Panc1 (cell line): Measurements from ENCODE around the gene GPRC5C. TPM values are rescaled to one million over a fixed set of nuclear protein-coding genes. Genes with fewer than 3 reads are reported as not detected.

Experiments
- ATAC-seq: fragments of 200-7000 bp; cut with Tn5 transposase; 2 replicates; pipeline ENCODE4 v1.9.1; 2020; ENCODE audit warnings: mild to moderate bottlenecking, moderate library complexity
- BruUV-seq: library from RNA; stranded (reverse); fragments of 400-500 nt; replicated peaks from 2 replicates; lab custom pipeline; 2021; lab: Mats Ljungman, UMichigan
- CTCF ChIA-PET: fragments of 300-600 bp; sonication (Branson Sonifier 250); formaldehyde crosslinking; loops from one replicate; lab custom pipeline; 2022; ENCODE audit warnings: antibody characterized with exemption; lab: Charles Lee
- POLR2A ChIA-PET: fragments of 300-600 bp; sonication (Branson Sonifier 250); formaldehyde crosslinking; loops from one replicate; lab custom pipeline; 2022; ENCODE audit warnings: antibody characterized with exemption; lab: Charles Lee
- DNase-seq: peaks from one replicate; pipeline ENCODE4 v3.0.0-alpha.2; 2010; ENCODE audit warnings: low read depth, low spot score
- H3K27ac ChIP-seq: 2 replicates; pipeline ENCODE4 v1.5.1; 2011; ENCODE audit warnings: mild to moderate bottlenecking, low read length, inconsistent platforms
- H3K27me3 ChIP-seq: fragments of 200-500 bp; sonication (Bioruptor generic); 2 replicates; pipeline ENCODE4 v1.6.0; 2014; ENCODE audit warnings: low read length, inconsistent platforms; ENCODE audit not compliant: control insufficient read depth, insufficient read depth
- H3K36me3 ChIP-seq: fragments of 200-500 bp; sonication (Bioruptor generic); 2 replicates; pipeline ENCODE4 v1.5.1; 2014; ENCODE audit warnings: inconsistent platforms, mild to moderate bottlenecking, low read length, moderate library complexity; ENCODE audit not compliant: control insufficient read depth, insufficient read depth
- H3K4me1 ChIP-seq: 2 replicates; pipeline ENCODE4 v1.5.1; 2011; ENCODE audit warnings: inconsistent platforms, mild to moderate bottlenecking, low read length, moderate library complexity; ENCODE audit not compliant: control insufficient read depth, insufficient read depth
- H3K4me3 ChIP-seq, 2 experiments: 2 replicates each; pipeline ENCODE4 v1.5.1; 2011 to 2012; ENCODE audit warnings: low read depth in 2 of 2, low read length in 2 of 2, mild to moderate bottlenecking in 2 of 2, inconsistent platforms in 1 of 2, moderate library complexity in 1 of 2
- H3K9me3 ChIP-seq: fragments of 200-500 bp; sonication (Bioruptor generic); 2 replicates; pipeline ENCODE4 v1.5.1; 2014; ENCODE audit warnings: low read depth, mild to moderate bottlenecking, inconsistent platforms, low read length, moderate library complexity; ENCODE audit not compliant: control insufficient read depth, insufficient read depth
- POLR2AphosphoS5 ChIP-seq: IDR thresholded peaks from 2 replicates; pipeline ENCODE4 v1.6.1; 2012; ENCODE audit warnings: mild to moderate bottlenecking, low read depth, low read length, moderate library complexity
- SIN3A ChIP-seq: IDR thresholded peaks from 2 replicates; pipeline ENCODE4 v1.6.1; 2012; ENCODE audit warnings: low read depth, mild to moderate bottlenecking, low read length, moderate library complexity, borderline replicate concordance; ENCODE audit not compliant: insufficient read depth
- TCF7L2 ChIP-seq: IDR thresholded peaks from 2 replicates; pipeline ENCODE4 v1.6.1; 2011; ENCODE audit warnings: mild to moderate bottlenecking, low read depth, low read length, inconsistent platforms
- in situ Hi-C: cut with HindIII; loops from 2 replicates; pipeline ENCODE4 v1.10.0; 2016; ENCODE audit warnings: low sequenced_read_pairs, low pct_unique_long_range_greater_than_20kb
- intact Hi-C: fragments of 100-400 bp; cut with micrococcal nuclease; formaldehyde crosslinking; loops from one replicate; pipeline ENCODE4 v1.10.0; 2022; ENCODE audit not compliant: unreplicated experiment
- total RNA-seq: library from RNA; stranded (reverse); gene quantifications from one replicate; pipeline ENCODE4 v1.2.1, GENCODE V29; 2021; ENCODE audit not compliant: unreplicated experiment
- TF ChIP-seq, protein P1 (sequence below): fragments of 450-650 bp; IDR thresholded peaks from 2 replicates; pipeline ENCODE4 v1.5.1; 2017; ENCODE audit warnings: mild to moderate bottlenecking
- TF ChIP-seq, protein P2 (sequence below), 2 experiments: IDR thresholded peaks; 2 replicates each; pipeline ENCODE4 v1.6.1; 2011 to 2012; ENCODE audit warnings: low read depth in 2 of 2, control low read depth in 1 of 2, low read length in 1 of 2, mild to moderate bottlenecking in 1 of 2, moderate library complexity in 1 of 2; ENCODE audit not compliant: insufficient read depth in 1 of 2

GPRC5C gene
- total RNA-seq, 1 experiment from 2014 or later: 57.1 TPM

DNA sequence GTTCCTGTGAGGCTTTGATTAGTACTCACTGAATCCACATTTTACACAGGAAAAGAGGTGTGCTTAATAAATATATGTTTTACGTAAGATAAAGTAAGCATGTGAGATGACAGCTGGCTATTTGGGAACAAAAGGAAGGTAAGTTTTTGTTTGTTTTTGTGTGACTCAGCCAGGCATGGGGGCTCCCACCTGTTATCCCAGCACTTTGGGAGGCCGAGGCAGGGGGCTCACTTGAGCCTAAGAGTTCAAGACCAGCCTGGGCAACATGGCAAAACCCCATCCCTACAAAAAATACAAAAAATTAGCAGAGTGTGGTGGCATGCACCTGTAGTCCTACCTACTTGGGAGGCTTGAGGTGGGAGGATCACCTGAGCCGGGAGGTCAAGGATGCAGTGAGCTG, 46.7 kb upstream of the GPRC5C start:
- no TSS peak for BruUV-seq
- POLR2A ChIA-PET: no interaction called here
- no peak overlapping the region for H3K4me3 ChIP-seq
- H3K9me3 ChIP-seq: no peaks in the 10 kb centered on the region
- TF ChIP-seq, protein P1, sequence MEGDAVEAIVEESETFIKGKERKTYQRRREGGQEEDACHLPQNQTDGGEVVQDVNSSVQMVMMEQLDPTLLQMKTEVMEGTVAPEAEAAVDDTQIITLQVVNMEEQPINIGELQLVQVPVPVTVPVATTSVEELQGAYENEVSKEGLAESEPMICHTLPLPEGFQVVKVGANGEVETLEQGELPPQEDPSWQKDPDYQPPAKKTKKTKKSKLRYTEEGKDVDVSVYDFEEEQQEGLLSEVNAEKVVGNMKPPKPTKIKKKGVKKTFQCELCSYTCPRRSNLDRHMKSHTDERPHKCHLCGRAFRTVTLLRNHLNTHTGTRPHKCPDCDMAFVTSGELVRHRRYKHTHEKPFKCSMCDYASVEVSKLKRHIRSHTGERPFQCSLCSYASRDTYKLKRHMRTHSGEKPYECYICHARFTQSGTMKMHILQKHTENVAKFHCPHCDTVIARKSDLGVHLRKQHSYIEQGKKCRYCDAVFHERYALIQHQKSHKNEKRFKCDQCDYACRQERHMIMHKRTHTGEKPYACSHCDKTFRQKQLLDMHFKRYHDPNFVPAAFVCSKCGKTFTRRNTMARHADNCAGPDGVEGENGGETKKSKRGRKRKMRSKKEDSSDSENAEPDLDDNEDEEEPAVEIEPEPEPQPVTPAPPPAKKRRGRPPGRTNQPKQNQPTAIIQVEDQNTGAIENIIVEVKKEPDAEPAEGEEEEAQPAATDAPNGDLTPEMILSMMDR: no peak
- TF ChIP-seq, protein P2, sequence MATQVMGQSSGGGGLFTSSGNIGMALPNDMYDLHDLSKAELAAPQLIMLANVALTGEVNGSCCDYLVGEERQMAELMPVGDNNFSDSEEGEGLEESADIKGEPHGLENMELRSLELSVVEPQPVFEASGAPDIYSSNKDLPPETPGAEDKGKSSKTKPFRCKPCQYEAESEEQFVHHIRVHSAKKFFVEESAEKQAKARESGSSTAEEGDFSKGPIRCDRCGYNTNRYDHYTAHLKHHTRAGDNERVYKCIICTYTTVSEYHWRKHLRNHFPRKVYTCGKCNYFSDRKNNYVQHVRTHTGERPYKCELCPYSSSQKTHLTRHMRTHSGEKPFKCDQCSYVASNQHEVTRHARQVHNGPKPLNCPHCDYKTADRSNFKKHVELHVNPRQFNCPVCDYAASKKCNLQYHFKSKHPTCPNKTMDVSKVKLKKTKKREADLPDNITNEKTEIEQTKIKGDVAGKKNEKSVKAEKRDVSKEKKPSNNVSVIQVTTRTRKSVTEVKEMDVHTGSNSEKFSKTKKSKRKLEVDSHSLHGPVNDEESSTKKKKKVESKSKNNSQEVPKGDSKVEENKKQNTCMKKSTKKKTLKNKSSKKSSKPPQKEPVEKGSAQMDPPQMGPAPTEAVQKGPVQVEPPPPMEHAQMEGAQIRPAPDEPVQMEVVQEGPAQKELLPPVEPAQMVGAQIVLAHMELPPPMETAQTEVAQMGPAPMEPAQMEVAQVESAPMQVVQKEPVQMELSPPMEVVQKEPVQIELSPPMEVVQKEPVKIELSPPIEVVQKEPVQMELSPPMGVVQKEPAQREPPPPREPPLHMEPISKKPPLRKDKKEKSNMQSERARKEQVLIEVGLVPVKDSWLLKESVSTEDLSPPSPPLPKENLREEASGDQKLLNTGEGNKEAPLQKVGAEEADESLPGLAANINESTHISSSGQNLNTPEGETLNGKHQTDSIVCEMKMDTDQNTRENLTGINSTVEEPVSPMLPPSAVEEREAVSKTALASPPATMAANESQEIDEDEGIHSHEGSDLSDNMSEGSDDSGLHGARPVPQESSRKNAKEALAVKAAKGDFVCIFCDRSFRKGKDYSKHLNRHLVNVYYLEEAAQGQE (IDR thresholded peaks at IDR 0.05; ENCODE audit: insufficient read depth in 1 of 2, low read depth in 2 of 2, low read length in 1 of 2): no peak
- no peak for TF ChIP-seq POLR2AphosphoS5
- TF ChIP-seq TCF7L2: no peak
- no peak for TF ChIP-seq SIN3A
- CTCF ChIA-PET: no interaction called here
- intact Hi-C loops: no loop called here
- in situ Hi-C loops: no loop called here
- peaks cover 2% of the 10 kb centered on the region; the same call in 1 of the 2 replicates for H3K4me1 ChIP-seq
- no peaks in the 10 kb centered on the region for H3K27me3 ChIP-seq
- H3K27ac ChIP-seq: no peak overlapping the region
- ATAC-seq: no peak
- no peaks in the 10 kb centered on the region for H3K36me3 ChIP-seq
- no peak for DNase-seq

- in situ Hi-C loops (no loop called here), intact Hi-C loops (no loop called here)
- H3K27me3 ChIP-seq: no peaks in the 10 kb centered on the region
- BruUV-seq: no TSS peak
- POLR2A ChIA-PET: no interaction called here
- no peaks in the 10 kb centered on the region for H3K4me1 ChIP-seq
- no peak overlapping the region for H3K27ac ChIP-seq
- ATAC-seq (no peak), DNase-seq (no peak)
- H3K9me3 ChIP-seq: no peaks in the 10 kb centered on the region
- H3K36me3 ChIP-seq: no peaks in the 10 kb centered on the region
- TF ChIP-seq, protein P1: no peak
- no peak for TF ChIP-seq POLR2AphosphoS5
- TF ChIP-seq, protein P2 (IDR thresholded peaks at IDR 0.05; ENCODE audit: insufficient read depth in 1 of 2, low read depth in 2 of 2, low read length in 1 of 2): no peak
- no peak for TF ChIP-seq TCF7L2
- TF ChIP-seq SIN3A: no peak
- CTCF ChIA-PET: no interaction called here
- no peak overlapping the region for H3K4me3 ChIP-seq
These were observed 45.5 kb upstream of the GPRC5C start for GRCh38 chr17:74386386-74386785.
